GM18951 (cell line): ENCODE results near the gene CEP135.
"Not testable (repeated sequence)": the region's sequence is repeated elsewhere in the genome, so short reads cannot be mapped to it uniquely, and the experiment has no call there.

Experiments
- POLR2A ChIP-seq: IDR thresholded peaks from 4 replicates; pipeline ENCODE4 v1.6.1; 2011; ENCODE audit warnings: mild to moderate bottlenecking; ENCODE audit not compliant: insufficient read length, insufficient read depth; ENCODE audit errors: extremely low read depth
- in situ Hi-C: fragments of 300-500 bp; cut with MboI; formaldehyde crosslinking; loops from one replicate; pipeline ENCODE4 v1.12.0; 2022; ENCODE audit warnings: low sequenced_read_pairs, mixed read lengths, inconsistent platforms; ENCODE audit not compliant: unreplicated experiment

Gene CEP135

DNA sequence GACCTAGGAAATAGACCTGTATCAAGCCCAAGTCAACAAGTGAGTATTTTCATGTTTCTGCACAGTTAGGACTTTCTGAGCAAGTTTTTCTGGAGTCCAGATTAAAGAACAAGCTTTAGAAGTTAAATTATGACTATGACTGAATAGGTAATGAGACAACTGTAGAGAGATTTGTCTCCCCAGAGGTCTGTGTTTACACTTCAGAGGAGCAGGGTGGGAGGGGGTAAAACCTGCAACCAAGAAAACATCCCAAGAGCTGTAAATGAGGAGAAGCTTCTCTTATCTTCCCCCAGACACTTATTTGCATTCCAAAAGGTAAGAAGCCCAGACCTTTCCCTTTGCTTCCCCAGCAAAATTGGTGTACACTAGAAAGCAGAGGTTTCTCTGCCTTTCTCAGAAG lies 22.1 kb upstream of the CEP135 start:
- in situ Hi-C loops = no loop called here
- no peak for TF ChIP-seq POLR2A

DNA sequence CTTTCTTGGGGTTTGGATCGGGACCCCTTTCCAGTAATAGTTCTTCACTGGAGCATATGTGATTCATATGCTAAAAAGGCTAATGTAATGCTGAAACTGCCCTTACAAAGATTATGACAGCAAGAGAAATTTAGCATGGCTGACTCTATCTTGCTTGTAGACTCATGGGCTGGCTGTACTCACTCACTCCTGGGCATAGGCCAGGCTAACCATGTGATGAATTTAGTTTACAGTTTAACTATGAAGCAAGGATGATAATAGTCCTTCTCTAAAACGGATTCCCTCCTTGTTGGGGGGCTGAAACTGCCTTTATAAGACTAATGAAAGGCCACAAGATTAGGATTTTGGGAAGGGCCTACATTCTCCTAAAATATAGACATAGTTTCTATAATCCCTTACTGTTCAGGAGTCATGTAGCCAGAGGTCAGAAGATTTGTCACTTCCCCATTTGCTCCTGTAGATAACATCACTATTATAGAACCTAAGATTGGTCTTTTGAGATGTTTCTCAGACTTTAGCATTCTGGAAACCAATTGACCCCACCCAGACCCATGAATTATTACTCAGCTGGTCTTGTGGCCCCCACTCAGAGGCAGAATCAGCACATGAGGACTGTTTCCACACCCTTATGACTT lies 20.8 kb upstream of the CEP135 start:
- no peak for TF ChIP-seq POLR2A
- in situ Hi-C loops = no loop called here

DNA sequence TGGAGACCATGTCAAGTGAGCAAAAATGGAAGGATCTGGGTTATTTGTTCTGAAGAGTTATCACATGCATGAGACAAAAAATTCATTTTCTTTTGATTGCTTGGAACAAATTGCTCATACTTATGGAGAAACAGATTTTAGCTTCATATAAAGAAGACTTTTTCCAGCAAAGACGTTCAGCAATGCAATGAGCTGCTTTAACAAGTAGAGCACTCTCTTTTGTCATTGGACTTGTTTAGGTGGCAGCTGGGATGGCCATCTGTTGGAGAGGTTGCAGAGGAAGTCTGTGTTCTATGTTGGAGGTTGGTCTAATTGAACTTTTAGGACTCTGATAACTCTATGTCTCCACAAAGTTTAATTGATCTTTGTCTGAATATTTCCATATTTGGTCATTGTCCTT lies 19.9 kb upstream of the CEP135 start:
- no peak for TF ChIP-seq POLR2A
- in situ Hi-C loops = no loop called here

- in situ Hi-C loops = no loop called here
- no peak for TF ChIP-seq POLR2A
Observed at GRCh38 chr4:55931043-55931442, 17.7 kb upstream of the CEP135 start.

- TF ChIP-seq POLR2A = no peak
- in situ Hi-C loops = no loop called here
Observed at GRCh38 chr4:55931833-55932232, 16.9 kb upstream of the CEP135 start.

DNA sequence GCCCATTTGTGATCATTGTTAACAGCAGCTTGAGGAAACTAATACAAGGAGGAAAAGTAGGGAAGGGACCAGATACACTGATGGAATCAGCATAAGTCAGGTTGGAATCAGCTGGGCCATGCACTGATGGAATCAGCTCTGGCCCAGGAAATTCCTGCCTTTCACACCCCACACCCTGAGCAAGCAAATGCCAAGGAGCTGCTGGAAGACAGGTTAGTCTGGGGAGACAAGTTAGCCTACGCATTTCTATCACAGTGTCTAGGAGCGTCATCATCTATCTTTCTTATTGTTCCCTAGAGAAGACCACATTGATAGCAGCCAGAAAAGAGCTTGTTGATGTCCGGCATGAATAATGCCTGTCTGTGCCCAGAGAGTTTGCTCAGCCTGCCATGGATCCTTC lies 16.2 kb upstream of the CEP135 start:
- TF ChIP-seq POLR2A = no peak
- in situ Hi-C loops = no loop called here

DNA sequence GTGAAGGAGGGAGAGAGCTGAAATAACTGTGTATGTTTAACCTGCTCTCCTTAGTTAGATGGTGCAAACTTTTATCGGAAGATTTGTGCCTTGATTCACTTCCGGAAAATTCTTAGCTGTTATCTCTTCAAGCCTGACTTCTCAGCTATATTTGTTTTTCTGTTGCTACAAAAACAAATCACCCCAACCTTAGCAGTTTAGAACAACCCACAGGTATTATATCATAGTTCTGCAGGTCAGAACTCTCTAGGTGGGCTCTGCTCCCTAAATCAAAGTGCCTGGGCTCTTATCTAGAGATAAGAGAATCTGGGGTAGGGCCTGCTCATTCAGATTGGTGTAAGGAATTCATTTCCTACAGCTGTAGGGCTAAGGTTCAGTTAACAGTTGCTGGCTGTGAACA lies 15.1 kb upstream of the CEP135 start:
- in situ Hi-C loops = no loop called here
- TF ChIP-seq POLR2A = no peak

DNA sequence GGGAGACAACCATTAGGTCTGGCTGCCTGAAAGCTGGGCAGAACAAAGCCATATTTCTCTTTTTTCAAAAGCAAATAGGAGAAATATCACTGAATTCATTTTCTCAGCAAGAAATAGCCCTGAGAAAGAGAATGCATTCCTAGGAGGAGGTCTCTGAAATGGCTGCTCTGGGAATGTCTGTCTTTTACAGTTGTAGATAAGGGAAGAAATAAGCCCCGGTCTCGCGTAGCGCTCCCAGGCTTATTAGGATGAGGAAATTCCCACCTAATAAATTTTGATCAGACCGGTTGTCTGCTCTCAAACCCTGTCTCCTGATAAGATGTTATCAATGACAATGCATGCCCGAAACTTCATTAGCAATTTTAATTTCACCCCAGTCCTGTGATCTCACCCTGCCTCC lies 12.8 kb upstream of the CEP135 start:
- in situ Hi-C loops = not testable (repeated sequence)

DNA sequence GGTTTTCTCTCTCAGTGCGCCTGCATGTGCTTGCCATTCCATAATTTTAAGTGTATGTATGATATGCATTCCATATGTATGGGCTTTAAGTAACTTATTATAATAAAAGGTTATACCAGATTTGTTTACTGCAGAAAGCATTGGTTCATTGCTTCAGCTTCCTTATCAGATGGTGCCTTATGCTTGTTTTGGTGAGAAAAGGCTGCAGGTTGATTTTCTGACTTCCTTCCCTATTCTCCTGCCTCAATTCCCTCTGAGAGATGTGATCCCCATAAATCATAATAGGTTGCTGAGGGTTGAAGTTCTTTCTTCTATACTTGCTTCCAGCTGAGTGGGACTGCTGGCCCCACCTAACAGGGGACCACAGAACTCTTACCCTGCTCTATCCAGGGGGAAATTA lies 10.3 kb upstream of the CEP135 start:
- in situ Hi-C loops = no loop called here
- no peak for TF ChIP-seq POLR2A

DNA sequence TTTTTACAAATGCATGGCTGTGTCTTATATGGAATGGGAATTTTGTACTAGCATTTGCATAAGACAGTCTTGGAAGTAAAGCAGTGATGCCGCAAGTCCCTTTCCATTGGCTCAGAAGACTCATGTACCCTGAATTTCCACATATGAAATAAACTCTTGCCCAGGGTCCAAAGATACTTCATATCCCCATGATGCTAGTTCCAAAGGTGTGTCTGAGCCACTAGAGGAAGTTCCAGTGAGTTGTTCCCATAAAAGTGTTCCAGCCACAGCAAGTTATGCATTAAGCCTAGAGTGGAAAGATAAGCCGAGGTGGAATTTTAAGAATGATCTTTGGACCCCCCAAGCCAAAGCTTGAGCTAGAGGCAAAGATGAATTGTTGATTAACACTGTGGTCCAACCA lies 9.3 kb upstream of the CEP135 start:
- no peak for TF ChIP-seq POLR2A
- in situ Hi-C loops = no loop called here

GRCh38 chr4:55941881-55942396 lies 6.8 kb upstream of the CEP135 start:
- no peak for TF ChIP-seq POLR2A
- in situ Hi-C loops = no loop called here

DNA sequence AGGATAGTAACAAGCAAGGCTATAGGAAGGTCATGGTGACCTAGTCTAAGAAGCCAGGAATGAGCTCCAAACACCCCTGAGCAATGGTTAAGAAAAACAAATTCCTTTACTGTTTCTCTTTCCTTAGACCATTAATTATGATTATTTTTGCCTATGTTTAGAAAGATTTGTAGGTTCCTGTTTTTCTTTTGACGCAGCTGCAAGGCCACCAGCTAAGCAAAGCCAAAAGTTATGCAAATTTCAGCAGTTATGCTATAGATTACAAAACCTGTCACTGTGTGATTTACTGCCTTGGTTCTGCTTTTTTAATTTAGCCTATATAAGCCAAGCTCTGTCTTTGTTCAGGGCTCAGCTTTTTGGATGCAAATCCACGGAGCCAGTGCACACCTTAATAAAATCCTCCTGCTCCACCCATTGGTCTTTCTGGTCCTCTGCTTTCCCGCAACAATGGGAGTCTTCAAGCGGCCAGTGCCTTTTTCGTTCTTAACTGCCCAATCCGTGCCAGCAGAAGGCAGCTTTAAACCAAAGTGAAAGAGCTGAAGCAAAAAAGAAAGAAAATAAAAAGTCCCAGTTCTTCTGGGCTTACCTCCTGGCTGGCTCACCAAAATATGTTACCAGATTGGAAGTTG lies 1.4 kb upstream of the CEP135 start:
- peak; percentile 46 for TF ChIP-seq POLR2A
- in situ Hi-C loops = no loop called here

GRCh38 chr4:55947912-55948725 lies 626 bp upstream of the CEP135 start:
- in situ Hi-C loops = no loop called here
- TF ChIP-seq POLR2A = peak; percentile 26

GRCh38 chr4:55949482-55949802 lies 697 bp downstream of the CEP135 start:
- no peak for TF ChIP-seq POLR2A
- in situ Hi-C loops = no loop called here
